Peyer's patch (tissue), 4 donors: Measurements from ENCODE around the gene NWD2.

Experiments
- CTCF ChIP-seq, 6 experiments: fragments of 450-650 bp in 4 of 6; fragments of 200-600 bp in 2 of 6; sonication (generic) in 1 of 6; IDR thresholded peaks; one replicate each; pipeline ENCODE4 v1.5.1; 2017 to 2019; ENCODE audit warnings: antibody characterized with exemption in 6 of 6, mild to moderate bottlenecking in 3 of 6, moderate library complexity in 1 of 6
- POLR2A ChIP-seq, 2 donors: fragments of 450-650 bp; IDR thresholded peaks; one replicate each; pipeline ENCODE4 v1.5.1; 2017; ENCODE audit warnings: antibody characterized with exemption in 2 of 2, mild to moderate bottlenecking in 2 of 2, moderate library complexity in 2 of 2

GRCh38 chr4:37430718-37431416 is 186.3 kb downstream of the NWD2 start:
- TF ChIP-seq CTCF (IDR thresholded peaks at IDR 0.05) (no peak), POLR2A (IDR thresholded peaks at IDR 0.05) (no peak)
